Rectal smooth muscle tissue (tissue), 1 donor: ENCODE measurements around the gene SMG7.

Experiments used
- H3K27ac ChIP-seq: one replicate; pipeline ENCODE4 v1.7.0; 2013; ENCODE audit warnings: low read depth, low read length, inconsistent platforms
- H3K27me3 ChIP-seq: one replicate; pipeline ENCODE4 v1.7.0; 2013; ENCODE audit warnings: low read length; ENCODE audit not compliant: control insufficient read depth, insufficient read depth
- H3K36me3 ChIP-seq: one replicate; pipeline ENCODE4 v1.7.0; 2013; ENCODE audit warnings: low read length; ENCODE audit not compliant: control insufficient read depth, insufficient read depth
- H3K4me1 ChIP-seq: one replicate; pipeline ENCODE4 v1.7.0; 2013; ENCODE audit warnings: low read length; ENCODE audit not compliant: control insufficient read depth, insufficient read depth
- H3K4me3 ChIP-seq: one replicate; pipeline ENCODE4 v1.7.0; 2013; ENCODE audit warnings: low read length
- H3K9ac ChIP-seq: one replicate; pipeline ENCODE4 v1.7.0; 2013; ENCODE audit warnings: low read length

Gene SMG7

DNA sequence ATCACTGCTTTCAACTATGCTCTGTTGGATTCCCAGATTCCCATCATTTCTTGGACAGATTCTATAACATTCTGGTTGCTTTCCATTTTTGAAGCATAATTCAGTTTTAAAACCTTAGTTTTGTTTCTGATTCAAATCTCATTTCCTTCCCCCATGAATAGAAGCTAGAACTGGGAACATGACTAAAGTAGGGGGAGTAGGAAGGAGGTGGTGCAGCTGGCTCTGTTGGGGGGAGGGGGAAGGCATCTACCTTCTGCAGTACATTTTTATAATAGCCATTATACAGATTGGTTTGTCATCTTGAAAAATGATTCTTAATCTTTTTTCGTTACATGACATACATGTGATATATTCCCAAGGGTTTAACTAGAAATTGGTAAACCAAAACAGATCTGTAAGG, 48.1 kb downstream of the SMG7 start:
- peaks cover 3% of the 10 kb centered on the region for H3K4me1 ChIP-seq
- H3K9ac ChIP-seq = no peak overlapping the region
- H3K27ac ChIP-seq = no peak overlapping the region
- no peak overlapping the region for H3K4me3 ChIP-seq
- no peaks in the 10 kb centered on the region for H3K36me3 ChIP-seq
- no peaks in the 10 kb centered on the region for H3K27me3 ChIP-seq

GRCh38 chr1:183522104-183522503, 49.8 kb downstream of the SMG7 start:
- Histone ChIP-seq H3K27me3 (no peaks in the 10 kb centered on the region), H3K9ac (no peak overlapping the region), H3K4me1 (no peaks in the 10 kb centered on the region), H3K4me3 (no peak overlapping the region), H3K36me3 (no peaks in the 10 kb centered on the region), H3K27ac (no peak overlapping the region)

GRCh38 chr1:183528577-183528976, 56.3 kb downstream of the SMG7 start:
- Histone ChIP-seq H3K27me3 (no peaks in the 10 kb centered on the region), H3K9ac (no peak overlapping the region), H3K4me1 (no peaks in the 10 kb centered on the region), H3K36me3 (peaks cover under 1% of the 10 kb centered on the region), H3K4me3 (no peak overlapping the region), H3K27ac (no peak overlapping the region)

DNA sequence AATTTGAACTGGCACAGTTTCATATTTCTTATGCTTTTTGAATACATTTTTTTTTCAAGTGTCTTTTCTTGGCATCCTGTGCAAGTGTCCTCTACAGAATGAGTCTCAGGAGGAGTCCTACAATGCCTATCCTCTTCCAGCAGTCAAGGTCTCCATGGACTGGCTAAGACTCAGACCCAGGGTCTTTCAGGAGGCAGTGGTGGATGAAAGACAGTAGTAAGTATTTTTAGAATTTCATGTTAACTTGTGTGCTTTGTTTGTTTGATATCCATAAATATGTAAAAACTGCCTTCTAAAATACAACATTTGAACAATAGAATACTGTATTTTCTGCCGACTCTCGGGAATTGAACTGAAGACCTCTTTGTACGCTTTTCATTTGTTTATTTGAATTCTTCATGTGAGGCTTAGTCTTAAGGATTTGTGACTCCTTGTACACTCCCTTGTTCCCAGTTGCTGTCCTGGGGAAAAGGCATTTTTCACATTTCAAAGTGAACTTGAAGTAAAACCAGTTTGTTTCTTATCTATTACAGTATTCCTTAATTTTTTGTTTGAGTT, 61.4 kb downstream of the SMG7 start:
- no peaks in the 10 kb centered on the region for H3K4me1 ChIP-seq
- no peak overlapping the region for H3K27ac ChIP-seq
- no peak overlapping the region for H3K9ac ChIP-seq
- H3K36me3 ChIP-seq = peaks cover 5% of the 10 kb centered on the region
- H3K4me3 ChIP-seq = no peak overlapping the region
- no peaks in the 10 kb centered on the region for H3K27me3 ChIP-seq

- peaks cover 17% of the 10 kb centered on the region for H3K36me3 ChIP-seq
- no peaks in the 10 kb centered on the region for H3K4me1 ChIP-seq
- no peaks in the 10 kb centered on the region for H3K27me3 ChIP-seq
- H3K9ac ChIP-seq = no peak overlapping the region
- no peak overlapping the region for H3K27ac ChIP-seq
- H3K4me3 ChIP-seq = no peak overlapping the region
Measured at GRCh38 chr1:183537405-183537804, 65.1 kb downstream of the SMG7 start.

DNA sequence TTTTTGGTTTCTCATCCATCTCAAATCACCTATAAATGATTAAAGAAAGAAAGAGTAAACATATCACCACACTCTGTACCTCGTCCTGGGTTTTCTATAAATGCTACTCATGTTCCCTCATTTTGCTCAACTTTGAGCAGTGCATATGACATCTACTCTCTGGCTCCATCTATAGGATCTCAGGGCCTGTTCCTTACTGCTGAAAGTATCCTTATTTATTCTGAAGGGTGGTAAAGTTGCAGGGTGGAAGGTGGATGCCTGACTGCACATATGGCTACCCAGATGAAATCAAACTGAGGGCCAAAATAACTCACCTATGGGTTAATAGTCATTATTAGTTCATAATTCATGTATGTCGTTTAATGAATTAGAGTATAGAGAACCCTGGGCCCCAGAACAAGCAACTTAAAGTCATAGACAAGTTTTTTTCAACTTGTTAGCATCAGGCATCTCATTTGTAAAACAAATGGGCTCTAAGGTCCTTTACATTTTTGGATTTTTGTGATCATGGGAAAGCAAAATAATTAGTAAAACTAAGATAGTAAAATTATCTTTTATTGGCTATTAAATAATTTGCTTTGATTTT, 71.4 kb downstream of the SMG7 start:
- H3K27ac ChIP-seq = no peak overlapping the region

GRCh38 chr1:183544598-183545297, 72.4 kb downstream of the SMG7 start:
- H3K4me1 ChIP-seq = no peaks in the 10 kb centered on the region
- H3K9ac ChIP-seq = no peak overlapping the region
- no peaks in the 10 kb centered on the region for H3K27me3 ChIP-seq
- no peak overlapping the region for H3K27ac ChIP-seq
- peaks cover 33% of the 10 kb centered on the region for H3K36me3 ChIP-seq
- H3K4me3 ChIP-seq = no peak overlapping the region

More for the DNA sequence above, 71.4 kb downstream of the SMG7 start:
- Histone ChIP-seq H3K4me3 (no peak overlapping the region), H3K4me1 (no peaks in the 10 kb centered on the region), H3K36me3 (peaks cover 34% of the 10 kb centered on the region), H3K27me3 (no peaks in the 10 kb centered on the region), H3K9ac (no peak overlapping the region)

GRCh38 chr1:183546427-183546826, 74.1 kb downstream of the SMG7 start:
- Histone ChIP-seq H3K27ac (no peak overlapping the region), H3K4me1 (no peaks in the 10 kb centered on the region), H3K27me3 (no peaks in the 10 kb centered on the region), H3K9ac (no peak overlapping the region), H3K4me3 (no peak overlapping the region), H3K36me3 (peaks cover 36% of the 10 kb centered on the region)

DNA sequence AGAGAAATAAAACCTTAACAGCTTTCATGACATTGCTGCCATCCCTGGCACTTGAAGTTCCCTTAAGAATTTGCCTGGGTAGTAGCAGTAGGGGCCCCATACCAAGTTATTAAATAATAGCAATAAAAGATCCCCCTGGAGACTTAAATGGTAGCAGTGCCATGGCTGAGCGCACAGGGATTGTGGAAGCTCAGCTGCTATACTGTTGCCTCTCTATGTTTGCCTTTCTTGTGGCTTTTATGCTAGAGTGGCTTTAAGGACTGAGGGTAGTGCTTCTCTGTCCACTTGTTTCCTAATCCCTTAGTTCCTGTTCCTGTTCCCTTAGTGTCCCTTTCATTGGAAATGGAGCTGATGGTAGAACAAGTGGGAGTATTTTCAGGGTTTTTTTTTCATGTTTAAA, 75.8 kb downstream of the SMG7 start:
- no peak overlapping the region for H3K27ac ChIP-seq
- H3K27me3 ChIP-seq = no peaks in the 10 kb centered on the region
- no peaks in the 10 kb centered on the region for H3K4me1 ChIP-seq
- H3K36me3 ChIP-seq = peaks cover 43% of the 10 kb centered on the region
- no peak overlapping the region for H3K9ac ChIP-seq
- no peak overlapping the region for H3K4me3 ChIP-seq

- H3K27me3 ChIP-seq = no peaks in the 10 kb centered on the region
- no peak overlapping the region for H3K27ac ChIP-seq
- peaks cover 33% of the 10 kb centered on the region for H3K36me3 ChIP-seq
- no peak overlapping the region for H3K9ac ChIP-seq
- H3K4me1 ChIP-seq = no peaks in the 10 kb centered on the region
- H3K4me3 ChIP-seq = no peak overlapping the region
Measured at GRCh38 chr1:183550915-183551314, 78.6 kb downstream of the SMG7 start.

DNA sequence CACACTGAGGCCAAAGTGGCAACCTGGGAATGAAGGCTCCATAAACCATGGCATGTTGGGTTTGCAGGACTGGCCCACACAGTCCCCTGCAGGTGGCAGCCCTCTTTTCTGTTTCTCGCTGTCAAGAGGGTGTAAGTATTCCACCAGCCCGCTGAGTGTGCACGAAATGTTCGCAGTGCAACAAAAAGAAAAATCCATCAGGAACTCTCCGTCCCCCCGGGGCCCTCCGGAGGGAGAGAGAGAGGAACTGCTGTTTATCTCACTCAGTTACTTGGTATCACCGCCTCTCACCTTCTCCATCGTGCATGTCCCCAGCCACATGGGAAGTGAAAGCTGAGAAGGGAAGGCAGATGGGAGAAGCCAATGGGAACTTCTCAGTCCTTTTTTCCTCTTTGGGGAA, 79.6 kb downstream of the SMG7 start:
- Histone ChIP-seq H3K36me3 (peaks cover 27% of the 10 kb centered on the region), H3K27ac (no peak overlapping the region), H3K4me3 (no peak overlapping the region), H3K9ac (no peak overlapping the region), H3K27me3 (no peaks in the 10 kb centered on the region), H3K4me1 (no peaks in the 10 kb centered on the region)

- Histone ChIP-seq H3K27me3 (no peaks in the 10 kb centered on the region), H3K9ac (no peak overlapping the region), H3K36me3 (peaks cover 23% of the 10 kb centered on the region), H3K27ac (no peak overlapping the region), H3K4me3 (no peak overlapping the region), H3K4me1 (no peaks in the 10 kb centered on the region)
Measured at GRCh38 chr1:183552441-183552840, 80.1 kb downstream of the SMG7 start.

DNA sequence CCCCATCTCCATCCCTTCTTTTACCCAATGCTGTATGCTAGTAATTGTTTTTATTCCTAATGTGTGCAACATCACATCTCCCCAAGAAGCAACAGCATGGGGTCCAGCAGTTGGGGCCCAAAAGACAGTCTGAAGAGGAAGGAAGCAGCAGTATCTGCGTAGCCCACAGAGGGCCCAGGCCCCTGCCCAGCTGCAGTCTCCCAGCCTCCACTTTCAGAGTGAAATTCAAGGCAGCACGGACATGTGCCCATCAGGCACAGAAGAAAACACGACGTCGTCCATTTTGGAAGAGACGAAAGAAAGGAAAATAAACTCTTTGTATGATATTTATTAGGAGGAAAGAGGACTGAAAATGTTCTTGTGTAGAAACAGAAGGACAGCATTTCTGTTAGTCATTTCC, 80.6 kb downstream of the SMG7 start:
- Histone ChIP-seq H3K4me1 (no peaks in the 10 kb centered on the region), H3K9ac (no peak overlapping the region), H3K4me3 (no peak overlapping the region), H3K27ac (no peak overlapping the region), H3K36me3 (peaks cover 23% of the 10 kb centered on the region), H3K27me3 (no peaks in the 10 kb centered on the region)
